ENCODE measurements around the gene TWIST2. TPM values are rescaled to one million over a fixed set of nuclear protein-coding genes. Genes with fewer than 3 reads are reported as not detected.

The TWIST2 gene
- polyA plus RNA-seq, 1 of the 3 experiments (the other 2 are of a cell fraction) = 19.5 TPM

DNA sequence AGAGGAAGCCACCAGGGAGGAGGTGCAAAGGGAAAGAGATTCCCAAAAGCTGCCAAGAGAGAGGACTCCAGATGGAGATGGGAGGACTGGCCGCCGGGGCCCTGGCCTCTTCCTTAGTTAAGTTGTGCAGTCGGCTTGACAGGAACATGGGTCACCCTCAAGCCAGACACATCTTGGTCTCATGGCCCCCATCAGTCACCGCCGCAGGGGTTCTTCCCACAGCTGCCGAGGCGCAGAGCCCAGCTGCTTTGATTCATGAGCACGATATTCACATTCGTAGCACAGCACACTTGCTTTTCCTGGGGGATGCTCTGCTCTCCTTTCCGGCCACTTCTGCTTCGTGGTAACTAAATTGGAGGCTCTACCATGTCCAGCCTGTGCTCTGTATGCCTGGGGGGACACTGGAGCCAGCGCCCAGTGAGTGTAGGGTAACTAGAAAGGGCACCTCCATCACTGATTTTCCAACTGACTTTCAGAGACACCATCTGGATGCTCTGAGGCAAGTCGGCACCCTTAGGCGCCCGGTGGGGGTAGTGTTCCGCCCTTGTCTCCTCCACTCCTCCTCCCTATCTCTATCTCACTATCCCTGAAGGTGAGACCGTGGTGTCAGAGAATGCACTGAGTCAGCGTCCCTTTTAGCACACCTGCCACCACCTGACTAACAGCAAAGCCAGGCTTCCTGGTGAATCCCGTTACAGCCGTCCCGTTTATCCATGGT lies 13.3 kb downstream of the TWIST2 start:
- Histone ChIP-seq H3K4me1 (ENCODE audit: control insufficient read depth in 1 of 2, insufficient read depth in 2 of 2, low read depth in 1 of 2, low read length in 1 of 2) (peaks cover 11 to 23% of the 10 kb centered on the region in 2 experiments; a peak in 3 of 4 replicates), H3K36me3 (replicated peaks in 1 of 2; ENCODE audit: control insufficient read depth in 1 of 2, insufficient read depth in 2 of 2, low read length in 1 of 2) (no peaks in the 10 kb centered on the region), H2AFZ (ENCODE audit: low read depth) (no peak overlapping the region), H3F3A (replicated peaks; ENCODE audit: insufficient read depth) (peaks cover 14% of the 10 kb centered on the region), H3K27me3 (ENCODE audit: insufficient read depth) (no peaks in the 10 kb centered on the region), H3K79me2 (ENCODE audit: insufficient read depth) (peaks cover 13% of the 10 kb centered on the region), H4K20me1 (ENCODE audit: insufficient read depth) (no peaks in the 10 kb centered on the region), H3K4me3 (ENCODE audit: low read depth in 2 of 2, low read length in 1 of 2) (no peak overlapping the region), H3K4me2 (no peak overlapping the region), H3K9ac (no peak overlapping the region), H3K27ac (ENCODE audit: low read depth in 2 of 2, low read length in 1 of 2) (no peak overlapping the region), H3K9me2 (no peaks in the 10 kb centered on the region), H3K9me3 (no peaks in the 10 kb centered on the region)
- WGBS (ENCODE audit: low lambda C conversion rate) = 90% methylated on average over 18 of the region's 21 CpGs
- CTCF ChIA-PET = no interaction called here
- no peak for DNase-seq
- TF ChIP-seq GATA2 (CRISPR knock-in tag; IDR thresholded peaks at IDR 0.05) (no peak), RFX5 (IDR thresholded peaks at IDR 0.05; ENCODE audit: low read length) (no peak), POLR2AphosphoS5 (IDR thresholded peaks at IDR 0.05; ENCODE audit: low read depth, low read length) (no peak), ELF1 (IDR thresholded peaks at IDR 0.05) (no peak), RAD21 (IDR thresholded peaks at IDR 0.05; ENCODE audit: low read length) (no peak), EP300 (IDR thresholded peaks at IDR 0.05; ENCODE audit: borderline replicate concordance in 1 of 2, low read depth in 1 of 2, low read length in 1 of 2) (no peak)
- POLR2A ChIA-PET = no interaction called here

DNA sequence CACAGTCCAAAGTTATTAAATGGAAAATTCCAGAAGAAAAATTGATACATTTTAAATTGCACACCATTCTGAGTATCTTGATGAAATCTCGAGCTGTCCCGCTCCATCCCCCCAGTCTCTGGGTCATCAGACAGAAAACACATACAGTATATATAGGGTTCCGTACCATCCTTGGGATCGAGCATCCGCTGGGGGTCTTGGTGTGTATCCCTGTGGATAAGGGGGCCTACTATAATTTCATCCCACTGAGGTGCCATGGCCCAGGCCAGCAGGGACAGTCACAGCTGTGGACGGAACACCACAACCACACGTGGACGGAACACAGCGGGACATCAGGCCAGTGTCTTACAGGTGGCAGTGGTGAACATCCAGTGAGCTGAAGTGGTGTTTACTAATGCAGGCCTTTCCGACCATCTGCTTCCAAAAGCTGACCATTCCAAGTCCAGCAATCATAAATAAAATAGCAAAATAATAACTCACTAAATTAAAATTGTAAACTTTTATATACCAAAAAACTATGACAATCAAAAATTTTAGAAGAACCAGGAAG lies 14.0 kb downstream of the TWIST2 start:
- Histone ChIP-seq H3K27me3 (ENCODE audit: insufficient read depth) (no peaks in the 10 kb centered on the region), H3K36me3 (replicated peaks in 1 of 2; ENCODE audit: control insufficient read depth in 1 of 2, insufficient read depth in 2 of 2, low read length in 1 of 2) (no peaks in the 10 kb centered on the region), H2AFZ (ENCODE audit: low read depth) (no peak overlapping the region), H3K4me3 (ENCODE audit: low read depth in 2 of 2, low read length in 1 of 2) (no peak overlapping the region), H3K27ac (ENCODE audit: low read depth in 2 of 2, low read length in 1 of 2) (no peak overlapping the region), H3K4me2 (no peak overlapping the region), H3F3A (replicated peaks; ENCODE audit: insufficient read depth) (peaks cover 14% of the 10 kb centered on the region), H3K4me1 (ENCODE audit: control insufficient read depth in 1 of 2, insufficient read depth in 2 of 2, low read depth in 1 of 2, low read length in 1 of 2) (peaks cover 14 to 26% of the 10 kb centered on the region in 2 experiments; a peak in 3 of 4 replicates), H3K9me2 (no peaks in the 10 kb centered on the region), H3K9me3 (no peaks in the 10 kb centered on the region), H4K20me1 (ENCODE audit: insufficient read depth) (no peaks in the 10 kb centered on the region), H3K79me2 (ENCODE audit: insufficient read depth) (peaks cover 16% of the 10 kb centered on the region), H3K9ac (no peak overlapping the region)
- ChIA-PET POLR2A (no interaction called here), CTCF (no interaction called here)
- TF ChIP-seq, protein P1, sequence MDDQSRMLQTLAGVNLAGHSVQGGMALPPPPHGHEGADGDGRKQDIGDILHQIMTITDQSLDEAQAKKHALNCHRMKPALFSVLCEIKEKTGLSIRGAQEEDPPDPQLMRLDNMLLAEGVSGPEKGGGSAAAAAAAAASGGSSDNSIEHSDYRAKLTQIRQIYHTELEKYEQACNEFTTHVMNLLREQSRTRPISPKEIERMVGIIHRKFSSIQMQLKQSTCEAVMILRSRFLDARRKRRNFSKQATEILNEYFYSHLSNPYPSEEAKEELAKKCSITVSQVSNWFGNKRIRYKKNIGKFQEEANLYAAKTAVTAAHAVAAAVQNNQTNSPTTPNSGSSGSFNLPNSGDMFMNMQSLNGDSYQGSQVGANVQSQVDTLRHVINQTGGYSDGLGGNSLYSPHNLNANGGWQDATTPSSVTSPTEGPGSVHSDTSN (IDR thresholded peaks at IDR 0.05) = no peak
- DNase-seq = no peak
- 97% methylated on average over 10 of the region's 10 CpGs for WGBS (ENCODE audit: low lambda C conversion rate)

DNA sequence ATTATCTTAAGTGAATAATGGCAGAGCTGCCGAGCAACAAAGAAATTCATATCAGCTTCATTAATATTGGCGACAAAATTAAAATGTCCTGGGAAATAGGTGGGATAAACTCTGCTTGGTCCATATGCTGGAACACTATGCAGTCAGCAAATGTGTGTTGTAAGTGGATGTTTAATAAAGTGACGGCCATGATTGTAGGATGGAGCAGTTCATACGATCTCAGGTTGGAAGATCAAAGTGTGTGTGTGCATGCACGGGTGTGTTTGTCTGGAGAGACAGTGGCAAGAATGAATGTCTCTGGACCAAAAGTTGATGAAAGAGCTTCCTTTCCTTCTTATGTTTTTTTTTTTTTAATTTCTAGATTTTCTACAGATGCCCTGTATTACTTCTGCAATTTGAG lies 14.8 kb downstream of the TWIST2 start:
- Histone ChIP-seq H2AFZ (ENCODE audit: low read depth) (no peak overlapping the region), H3K27ac (ENCODE audit: low read depth in 2 of 2, low read length in 1 of 2) (no peak overlapping the region; a peak in 1 of 4 replicates), H3K9ac (no peak overlapping the region), H3K9me2 (no peaks in the 10 kb centered on the region), H3K79me2 (ENCODE audit: insufficient read depth) (peaks cover 16% of the 10 kb centered on the region), H3K4me1 (ENCODE audit: control insufficient read depth in 1 of 2, insufficient read depth in 2 of 2, low read depth in 1 of 2, low read length in 1 of 2) (peaks cover 22 to 32% of the 10 kb centered on the region in 2 experiments; a peak in 3 of 4 replicates), H3K4me3 (ENCODE audit: low read depth in 2 of 2, low read length in 1 of 2) (no peak overlapping the region), H3K4me2 (no peak overlapping the region), H3F3A (replicated peaks; ENCODE audit: insufficient read depth) (peaks cover 14% of the 10 kb centered on the region), H3K27me3 (ENCODE audit: insufficient read depth) (no peaks in the 10 kb centered on the region), H3K9me3 (no peaks in the 10 kb centered on the region), H4K20me1 (ENCODE audit: insufficient read depth) (no peaks in the 10 kb centered on the region), H3K36me3 (replicated peaks in 1 of 2; ENCODE audit: control insufficient read depth in 1 of 2, insufficient read depth in 2 of 2, low read length in 1 of 2) (no peaks in the 10 kb centered on the region)
- CTCF ChIA-PET = no interaction called here
- POLR2A ChIA-PET = no interaction called here
- 91% methylated on average over 5 of the region's 5 CpGs for WGBS (ENCODE audit: low lambda C conversion rate)
- no peak for DNase-seq
- TF ChIP-seq YY1 (IDR thresholded peaks at IDR 0.05; ENCODE audit: low read depth) = no peak
- TF ChIP-seq, protein P2, sequence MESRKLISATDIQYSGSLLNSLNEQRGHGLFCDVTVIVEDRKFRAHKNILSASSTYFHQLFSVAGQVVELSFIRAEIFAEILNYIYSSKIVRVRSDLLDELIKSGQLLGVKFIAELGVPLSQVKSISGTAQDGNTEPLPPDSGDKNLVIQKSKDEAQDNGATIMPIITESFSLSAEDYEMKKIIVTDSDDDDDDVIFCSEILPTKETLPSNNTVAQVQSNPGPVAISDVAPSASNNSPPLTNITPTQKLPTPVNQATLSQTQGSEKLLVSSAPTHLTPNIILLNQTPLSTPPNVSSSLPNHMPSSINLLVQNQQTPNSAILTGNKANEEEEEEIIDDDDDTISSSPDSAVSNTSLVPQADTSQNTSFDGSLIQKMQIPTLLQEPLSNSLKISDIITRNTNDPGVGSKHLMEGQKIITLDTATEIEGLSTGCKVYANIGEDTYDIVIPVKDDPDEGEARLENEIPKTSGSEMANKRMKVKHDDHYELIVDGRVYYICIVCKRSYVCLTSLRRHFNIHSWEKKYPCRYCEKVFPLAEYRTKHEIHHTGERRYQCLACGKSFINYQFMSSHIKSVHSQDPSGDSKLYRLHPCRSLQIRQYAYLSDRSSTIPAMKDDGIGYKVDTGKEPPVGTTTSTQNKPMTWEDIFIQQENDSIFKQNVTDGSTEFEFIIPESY (IDR thresholded peaks at IDR 0.05; ENCODE audit: borderline replicate concordance, low read depth) = no peak
- TF ChIP-seq, protein P3, sequence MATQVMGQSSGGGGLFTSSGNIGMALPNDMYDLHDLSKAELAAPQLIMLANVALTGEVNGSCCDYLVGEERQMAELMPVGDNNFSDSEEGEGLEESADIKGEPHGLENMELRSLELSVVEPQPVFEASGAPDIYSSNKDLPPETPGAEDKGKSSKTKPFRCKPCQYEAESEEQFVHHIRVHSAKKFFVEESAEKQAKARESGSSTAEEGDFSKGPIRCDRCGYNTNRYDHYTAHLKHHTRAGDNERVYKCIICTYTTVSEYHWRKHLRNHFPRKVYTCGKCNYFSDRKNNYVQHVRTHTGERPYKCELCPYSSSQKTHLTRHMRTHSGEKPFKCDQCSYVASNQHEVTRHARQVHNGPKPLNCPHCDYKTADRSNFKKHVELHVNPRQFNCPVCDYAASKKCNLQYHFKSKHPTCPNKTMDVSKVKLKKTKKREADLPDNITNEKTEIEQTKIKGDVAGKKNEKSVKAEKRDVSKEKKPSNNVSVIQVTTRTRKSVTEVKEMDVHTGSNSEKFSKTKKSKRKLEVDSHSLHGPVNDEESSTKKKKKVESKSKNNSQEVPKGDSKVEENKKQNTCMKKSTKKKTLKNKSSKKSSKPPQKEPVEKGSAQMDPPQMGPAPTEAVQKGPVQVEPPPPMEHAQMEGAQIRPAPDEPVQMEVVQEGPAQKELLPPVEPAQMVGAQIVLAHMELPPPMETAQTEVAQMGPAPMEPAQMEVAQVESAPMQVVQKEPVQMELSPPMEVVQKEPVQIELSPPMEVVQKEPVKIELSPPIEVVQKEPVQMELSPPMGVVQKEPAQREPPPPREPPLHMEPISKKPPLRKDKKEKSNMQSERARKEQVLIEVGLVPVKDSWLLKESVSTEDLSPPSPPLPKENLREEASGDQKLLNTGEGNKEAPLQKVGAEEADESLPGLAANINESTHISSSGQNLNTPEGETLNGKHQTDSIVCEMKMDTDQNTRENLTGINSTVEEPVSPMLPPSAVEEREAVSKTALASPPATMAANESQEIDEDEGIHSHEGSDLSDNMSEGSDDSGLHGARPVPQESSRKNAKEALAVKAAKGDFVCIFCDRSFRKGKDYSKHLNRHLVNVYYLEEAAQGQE (IDR thresholded peaks at IDR 0.05; ENCODE audit: low read depth, low read length) = no peak
